Liver (tissue), 9 donors: Measurements from ENCODE around the gene ZNF772. TPM values are rescaled to one million over a fixed set of nuclear protein-coding genes. Genes with fewer than 3 reads are reported as not detected.

Experiments used
- DNase-seq: peaks from one replicate; pipeline ENCODE4 v3.0.0-alpha.2; 2017; ENCODE audit warnings: low spot score
- H3K27ac ChIP-seq, 2 donors: one replicate each; pipeline ENCODE4 v1.7.0; 2013; ENCODE audit warnings: inconsistent platforms in 2 of 2, low read length in 2 of 2, control low read depth in 1 of 2, low read depth in 1 of 2, mild to moderate bottlenecking in 1 of 2
- H3K27me3 ChIP-seq, 4 donors: one replicate each; pipeline versions ENCODE4 v1.6.1 to v1.7.0; 2013; ENCODE audit warnings: low read length in 3 of 4, inconsistent platforms in 1 of 4, mild to moderate bottlenecking in 1 of 4, moderate library complexity in 1 of 4; ENCODE audit not compliant: control insufficient read depth in 4 of 4, insufficient read depth in 4 of 4
- H3K36me3 ChIP-seq, 4 donors: one replicate each; pipeline versions ENCODE4 v1.6.1 to v1.7.0; 2013; ENCODE audit warnings: low read length in 3 of 4, mild to moderate bottlenecking in 3 of 4, low read depth in 1 of 4, moderate library complexity in 1 of 4; ENCODE audit not compliant: control insufficient read depth in 4 of 4, insufficient read depth in 3 of 4
- H3K4me1 ChIP-seq, 4 donors: one replicate each; pipeline versions ENCODE4 v1.6.1 to v1.7.0; 2013; ENCODE audit warnings: low read length in 3 of 4, mild to moderate bottlenecking in 3 of 4, moderate library complexity in 1 of 4; ENCODE audit not compliant: control insufficient read depth in 4 of 4, insufficient read depth in 4 of 4
- H3K4me3 ChIP-seq, 3 donors: one replicate each; pipeline versions ENCODE4 v1.6.1 to v1.7.0; 2013; ENCODE audit warnings: low read length in 3 of 3, control low read depth in 1 of 3, low read depth in 1 of 3, mild to moderate bottlenecking in 1 of 3
- H3K9ac ChIP-seq, 2 donors: one replicate each; pipeline ENCODE4 v1.7.0; 2013; ENCODE audit warnings: low read length in 2 of 2, mild to moderate bottlenecking in 2 of 2, moderate library complexity in 2 of 2, control low read depth in 1 of 2, low read depth in 1 of 2
- H3K9me3 ChIP-seq, 4 donors: one replicate each; pipeline versions ENCODE4 v1.6.1 to v1.7.0; 2013; ENCODE audit warnings: low read length in 3 of 4; ENCODE audit not compliant: control insufficient read depth in 4 of 4
- ATF3 ChIP-seq: IDR thresholded peaks from 2 replicates; pipeline ENCODE4 v1.6.1; 2016; ENCODE audit warnings: antibody characterized with exemption
- CTCF ChIP-seq: fragments of 150-350 bp; IDR thresholded peaks from 2 replicates; pipeline ENCODE4 v1.5.1; 2017; ENCODE audit warnings: improper control_type of control experiment, low read depth, low read length; ENCODE audit not compliant: missing input control
- EGR1 ChIP-seq, 2 donors: IDR thresholded peaks; 2 replicates each; pipeline ENCODE4 v1.6.1; 2016 to 2018; ENCODE audit warnings: antibody characterized with exemption in 2 of 2, low read depth in 2 of 2
- FOXA1 ChIP-seq: IDR thresholded peaks from 2 replicates; pipeline ENCODE4 v1.6.1; 2016; ENCODE audit warnings: antibody characterized with exemption
- FOXA2 ChIP-seq: IDR thresholded peaks from 2 replicates; pipeline ENCODE4 v1.6.1; 2016; ENCODE audit warnings: antibody characterized with exemption
- GABPA ChIP-seq, 2 donors: IDR thresholded peaks in 1 of 2; conservative IDR thresholded peaks in 1 of 2; 2 replicates each; pipeline ENCODE4 v1.6.1; 2016; ENCODE audit warnings: antibody characterized with exemption in 2 of 2, mild to moderate bottlenecking in 1 of 2, moderate library complexity in 1 of 2
- HNF4A ChIP-seq, 2 donors: conservative IDR thresholded peaks; 2 replicates each; pipeline ENCODE4 v1.6.1; 2016; ENCODE audit warnings: antibody characterized with exemption in 2 of 2, mild to moderate bottlenecking in 2 of 2
- HNF4G ChIP-seq: IDR thresholded peaks from 2 replicates; pipeline ENCODE4 v1.6.1; 2016; ENCODE audit warnings: antibody characterized with exemption
- JUND ChIP-seq, 2 donors: IDR thresholded peaks; 2 replicates each; pipeline ENCODE4 v1.6.1; 2016; ENCODE audit warnings: antibody characterized with exemption in 2 of 2
- MAX ChIP-seq: IDR thresholded peaks from 2 replicates; pipeline ENCODE4 v1.6.1; 2016; ENCODE audit warnings: antibody characterized with exemption
- NR2F2 ChIP-seq: IDR thresholded peaks from 2 replicates; pipeline ENCODE4 v1.6.1; 2016; ENCODE audit warnings: antibody characterized with exemption
- RAD21 ChIP-seq, 2 donors: IDR thresholded peaks; 2 replicates each; pipeline ENCODE4 v1.6.1; 2016; ENCODE audit warnings: antibody characterized with exemption in 2 of 2, mild to moderate bottlenecking in 2 of 2
- REST ChIP-seq: IDR thresholded peaks from 2 replicates; pipeline ENCODE4 v1.6.1; 2016; ENCODE audit warnings: antibody characterized with exemption, mild to moderate bottlenecking
- RXRA ChIP-seq, 2 donors: IDR thresholded peaks; 2 replicates each; pipeline ENCODE4 v1.6.1; 2017 to 2018; ENCODE audit warnings: antibody characterized with exemption in 2 of 2, mild to moderate bottlenecking in 1 of 2
- SP1 ChIP-seq: IDR thresholded peaks from 2 replicates; pipeline ENCODE4 v1.6.1; 2018; ENCODE audit warnings: antibody characterized with exemption, mild to moderate bottlenecking
- TAF1 ChIP-seq: conservative IDR thresholded peaks from 2 replicates; pipeline ENCODE4 v1.6.1; 2016; ENCODE audit warnings: antibody characterized with exemption, mild to moderate bottlenecking
- YY1 ChIP-seq: IDR thresholded peaks from 2 replicates; pipeline ENCODE4 v1.6.1; 2016; ENCODE audit warnings: antibody characterized with exemption, mild to moderate bottlenecking
- ZBTB33 ChIP-seq: IDR thresholded peaks from 2 replicates; pipeline ENCODE4 v1.6.1; 2016; ENCODE audit warnings: antibody characterized with exemption
- WGBS: extraction: QIAGEN DNeasy Blood & Tissue Kit; methylation state at CpG from one replicate; pipeline ENCODE4 v1.1.7; 2013; 5-methylcytosine and 5-hydroxymethylcytosine counted together
- polyA plus RNA-seq, 2 donors: library from polyadenylated mRNA; stranded (reverse) in 1 of 2; unstranded in 1 of 2; fragments of 200-250 nt in 1 of 2; fragments of >200 nt in 1 of 2; fragmentation: Nextera tagmentation in 1 of 2; extraction: Ambion mirVana in 1 of 2; gene quantifications; one replicate each; pipeline versions ENCODE4 v1.2.1 to v1.2.3, GENCODE V29; 2013 to 2015
- total RNA-seq, 2 donors: library from RNA; depleted of rRNA; stranded (reverse); fragments of >200 nt; gene quantifications; one replicate each; pipeline ENCODE4 v1.2.3, GENCODE V29; 2014
- donor health status: healthy.
- donor health status: healthy.
- donor health status: healthy.
- donor health status: healthy.
- donor health status: healthy.

Gene ZNF772
- total and polyA plus RNA-seq, 4 donors, result 0.81 to 11.1 (median 3.5) TPM

- H3K9ac ChIP-seq, result no peak overlapping the region
- peaks cover 25 to 62% (median 38%) of the 10 kb centered on the region in 4 donors for H3K9me3 ChIP-seq
- DNase-seq, result no peak
- WGBS, result 97% methylated on average over 6 of the region's 6 CpGs
- no peak overlapping the region for H3K27ac ChIP-seq
- H3K27me3 ChIP-seq, result no peaks in the 10 kb centered on the region
- TF ChIP-seq YY1 (no peak), CTCF (no peak), EGR1 (IDR thresholded peaks at IDR 0.05; ENCODE audit: low read depth in 2 of 2) (no peak), RAD21 (IDR thresholded peaks at IDR 0.05) (no peak)
- H3K36me3 ChIP-seq, result peaks cover 7 to 26% (median 17%) of the 10 kb centered on the region in 4 donors
- peak overlapping the region in 2 of 3 donors; percentile 3 to 20 for H3K4me3 ChIP-seq
- no peaks in the 10 kb centered on the region for H3K4me1 ChIP-seq
Measured at GRCh38 chr19:57512845-57513244, 35.5 kb upstream of the ZNF772 start.

- peaks cover 28 to 67% (median 44%) of the 10 kb centered on the region in 4 donors for H3K9me3 ChIP-seq
- H3K4me3 ChIP-seq, result peak overlapping the region in 2 of 3 donors; percentile 7 to 49
Measured at GRCh38 chr19:57511484-57511883, 34.1 kb upstream of the ZNF772 start.

More at GRCh38 chr19:57511484-57511883, 34.1 kb upstream of the ZNF772 start:
- H3K9ac ChIP-seq, result no peak overlapping the region
- TF ChIP-seq ATF3 (no peak), GABPA (IDR thresholded peaks at IDR 0.05 in 1 of 2, conservative IDR thresholded peaks at IDR 0.05 in 1 of 2) (no peak), ZBTB33 (no peak), NR2F2 (no peak), YY1 (no peak), FOXA2 (no peak), TAF1 (no peak), REST (no peak), EGR1 (IDR thresholded peaks at IDR 0.05; ENCODE audit: low read depth in 2 of 2) (no peak), FOXA1 (no peak), HNF4A (conservative IDR thresholded peaks at IDR 0.05) (no peak), RAD21 (IDR thresholded peaks at IDR 0.05) (no peak), SP1 (no peak), MAX (no peak), RXRA (IDR thresholded peaks at IDR 0.05) (no peak), JUND (IDR thresholded peaks at IDR 0.05) (no peak), CTCF (no peak), HNF4G (no peak)
- no peaks in the 10 kb centered on the region for H3K4me1 ChIP-seq
- H3K27me3 ChIP-seq, result no peaks in the 10 kb centered on the region
- H3K36me3 ChIP-seq, result peaks cover 9 to 34% (median 25%) of the 10 kb centered on the region in 4 donors
- H3K27ac ChIP-seq, result no peak overlapping the region
- DNase-seq, result no peak
